Suprapubic skin (tissue), 4 donors: Measurements from ENCODE around the gene DEPDC7. TPM values are rescaled to one million over a fixed set of nuclear protein-coding genes. Genes with fewer than 3 reads are reported as not detected.

Source experiments
- DNase-seq, 2 donors: peaks; one replicate each; pipeline ENCODE4 v3.0.0-alpha.2; 2019; ENCODE audit warnings: low spot score in 2 of 2
- H3K27ac ChIP-seq: fragments of 200-600 bp; sonication (generic); one replicate; pipeline ENCODE4 v1.5.1; 2019
- H3K27me3 ChIP-seq: fragments of 200-600 bp; sonication (generic); one replicate; pipeline ENCODE4 v1.5.1; 2019
- H3K36me3 ChIP-seq: fragments of 200-600 bp; sonication (generic); one replicate; pipeline ENCODE4 v1.5.1; 2019
- H3K4me1 ChIP-seq: fragments of 200-600 bp; sonication (generic); one replicate; pipeline ENCODE4 v1.5.1; 2019
- H3K4me3 ChIP-seq: fragments of 200-600 bp; sonication (generic); one replicate; pipeline ENCODE4 v1.5.1; 2019; ENCODE audit warnings: mild to moderate bottlenecking
- H3K9me3 ChIP-seq: fragments of 200-600 bp; sonication (generic); one replicate; pipeline ENCODE4 v1.5.1; 2019
- CTCF ChIP-seq, 2 donors: fragments of 200-600 bp in 1 of 2; fragments of 450-650 bp in 1 of 2; sonication (generic) in 1 of 2; IDR thresholded peaks; one replicate each; pipeline ENCODE4 v1.5.1; 2016 to 2019; ENCODE audit warnings: antibody characterized with exemption in 2 of 2, mild to moderate bottlenecking in 1 of 2, moderate library complexity in 1 of 2
- EP300 ChIP-seq: sonication (generic); formaldehyde crosslinking; IDR thresholded peaks from one replicate; pipeline ENCODE4 v1.6.1; 2017; ENCODE audit warnings: antibody characterized with exemption
- POLR2A ChIP-seq, 2 donors: fragments of 450-650 bp; IDR thresholded peaks; one replicate each; pipeline ENCODE4 v1.6.1; 2017; ENCODE audit warnings: antibody characterized with exemption in 2 of 2, mild to moderate bottlenecking in 2 of 2, moderate library complexity in 2 of 2
- POLR2AphosphoS5 ChIP-seq, 3 donors: sonication (generic); formaldehyde crosslinking; IDR thresholded peaks; one replicate each; pipeline ENCODE4 v1.6.1; 2017; ENCODE audit warnings: antibody characterized with exemption in 3 of 3
- WGBS: methylation state at CpG from one replicate; pipeline ENCODE4 v1.1.5; 2018; 5-methylcytosine and 5-hydroxymethylcytosine counted together
- total RNA-seq, 4 donors: library from RNA; depleted of rRNA; stranded (reverse); fragments of >200 nt; gene quantifications; one replicate each; pipeline ENCODE4 v1.1.0, GENCODE V29; 2016

The DEPDC7 gene
- total RNA-seq, 4 donors from 2014 or later, result 2.4 to 5.0 (median 3.3) TPM

GRCh38 chr11:33006010-33006409, 9.7 kb upstream of the DEPDC7 start:
- H3K9me3 ChIP-seq, result no peaks in the 10 kb centered on the region
- no peak for DNase-seq
- no peak overlapping the region for H3K4me3 ChIP-seq
- H3K36me3 ChIP-seq, result no peaks in the 10 kb centered on the region
- no peak for TF ChIP-seq POLR2A (IDR thresholded peaks at IDR 0.05)
- H3K27me3 ChIP-seq, result no peaks in the 10 kb centered on the region
- no peaks in the 10 kb centered on the region for H3K4me1 ChIP-seq
- no peak overlapping the region for H3K27ac ChIP-seq

- WGBS, result 52% methylated on average over 1 of the region's 1 CpG
- H3K9me3 ChIP-seq, result no peaks in the 10 kb centered on the region
- no peaks in the 10 kb centered on the region for H3K36me3 ChIP-seq
These were observed 1.9 kb upstream of the DEPDC7 start for GRCh38 chr11:33013755-33014154.

GRCh38 chr11:33016654-33017053, 976 bp downstream of the DEPDC7 start:
- no peaks in the 10 kb centered on the region for H3K36me3 ChIP-seq
- H3K4me1 ChIP-seq, result peaks cover 23% of the 10 kb centered on the region
- WGBS, result 40% methylated on average over 4 of the region's 4 CpGs
- DNase-seq, result no peak
- H3K27me3 ChIP-seq, result no peaks in the 10 kb centered on the region
- no peak overlapping the region for H3K27ac ChIP-seq
- H3K9me3 ChIP-seq, result no peaks in the 10 kb centered on the region
- TF ChIP-seq POLR2AphosphoS5 (IDR thresholded peaks at IDR 0.05), result no peak
- no peak for TF ChIP-seq EP300
- no peak for TF ChIP-seq CTCF (IDR thresholded peaks at IDR 0.05)
- TF ChIP-seq POLR2A (IDR thresholded peaks at IDR 0.05), result no peak
- peak overlapping the region; percentile 74 for H3K4me3 ChIP-seq

More at GRCh38 chr11:33013755-33014154, 1.9 kb upstream of the DEPDC7 start:
- TF ChIP-seq POLR2A (IDR thresholded peaks at IDR 0.05) (no peak), EP300 (no peak), CTCF (IDR thresholded peaks at IDR 0.05) (no peak), POLR2AphosphoS5 (IDR thresholded peaks at IDR 0.05) (no peak)
- peaks cover 27% of the 10 kb centered on the region for H3K4me1 ChIP-seq
- no peak overlapping the region for H3K27ac ChIP-seq
- DNase-seq, result no peak
- no peak overlapping the region for H3K4me3 ChIP-seq
- H3K27me3 ChIP-seq, result no peaks in the 10 kb centered on the region

- Histone ChIP-seq H3K4me1 (peaks cover 19% of the 10 kb centered on the region), H3K4me3 (peak overlapping the region; percentile 74), H3K9me3 (no peaks in the 10 kb centered on the region), H3K27ac (no peak overlapping the region), H3K27me3 (no peaks in the 10 kb centered on the region), H3K36me3 (no peaks in the 10 kb centered on the region)
- WGBS, result 67% methylated on average over 9 of the region's 9 CpGs
- TF ChIP-seq CTCF (IDR thresholded peaks at IDR 0.05) (no peak), POLR2A (IDR thresholded peaks at IDR 0.05) (no peak), POLR2AphosphoS5 (IDR thresholded peaks at IDR 0.05) (no peak), EP300 (no peak)
- DNase-seq, result no peak
These were observed 1.8 kb downstream of the DEPDC7 start for GRCh38 chr11:33017478-33017877.

- peaks cover 19% of the 10 kb centered on the region for H3K4me1 ChIP-seq
- no peaks in the 10 kb centered on the region for H3K27me3 ChIP-seq
- TF ChIP-seq POLR2AphosphoS5 (IDR thresholded peaks at IDR 0.05) (no peak), CTCF (IDR thresholded peaks at IDR 0.05) (no peak), EP300 (no peak), POLR2A (IDR thresholded peaks at IDR 0.05) (no peak)
- WGBS, result 83% methylated on average over 3 of the region's 3 CpGs
- no peaks in the 10 kb centered on the region for H3K36me3 ChIP-seq
- no peak overlapping the region for H3K27ac ChIP-seq
- H3K4me3 ChIP-seq, result peak overlapping the region; percentile 74
- H3K9me3 ChIP-seq, result no peaks in the 10 kb centered on the region
- DNase-seq, result no peak
These were observed 2.3 kb downstream of the DEPDC7 start for GRCh38 chr11:33017965-33018364.

- peaks cover 19% of the 10 kb centered on the region for H3K4me1 ChIP-seq
- 76% methylated on average over 6 of the region's 6 CpGs for WGBS
These were observed 3.2 kb downstream of the DEPDC7 start for GRCh38 chr11:33018840-33019239.

More at GRCh38 chr11:33018840-33019239, 3.2 kb downstream of the DEPDC7 start:
- TF ChIP-seq CTCF (IDR thresholded peaks at IDR 0.05) (no peak), POLR2A (IDR thresholded peaks at IDR 0.05) (no peak), POLR2AphosphoS5 (IDR thresholded peaks at IDR 0.05) (no peak), EP300 (no peak)
- Histone ChIP-seq H3K27ac (no peak overlapping the region), H3K27me3 (no peaks in the 10 kb centered on the region), H3K9me3 (no peaks in the 10 kb centered on the region), H3K36me3 (no peaks in the 10 kb centered on the region), H3K4me3 (no peak overlapping the region)
- DNase-seq, result no peak
